Sigmoid colon (tissue), 7 donors: Measurements from ENCODE around the gene ARHGEF6. TPM values are rescaled to one million over a fixed set of nuclear protein-coding genes. Genes with fewer than 3 reads are reported as not detected.

Source experiments
- DNase-seq: peaks from one replicate; pipeline ENCODE4 v3.0.0-alpha.2; 2019
- H3K27ac ChIP-seq, 4 donors: fragments of 200-600 bp; sonication (generic); one replicate each; pipeline ENCODE4 v1.5.1; 2016 to 2019; ENCODE audit warnings: mild to moderate bottlenecking in 1 of 4
- H3K27me3 ChIP-seq, 3 donors: fragments of 200-600 bp; sonication (generic); one replicate each; pipeline ENCODE4 v1.5.1; 2019; ENCODE audit warnings: mild to moderate bottlenecking in 1 of 3
- H3K36me3 ChIP-seq, 4 donors: fragments of 200-600 bp; sonication (generic); one replicate each; pipeline ENCODE4 v1.5.1; 2016 to 2019
- H3K4me1 ChIP-seq, 4 donors: fragments of 200-600 bp; sonication (generic); one replicate each; pipeline ENCODE4 v1.5.1; 2017 to 2019
- H3K4me3 ChIP-seq, 4 donors: fragments of 200-600 bp; sonication (generic); one replicate each; pipeline ENCODE4 v1.5.1; 2017 to 2019; ENCODE audit warnings: mild to moderate bottlenecking in 2 of 4, moderate library complexity in 1 of 4
- H3K9me3 ChIP-seq, 4 donors: fragments of 200-600 bp in 3 of 4; sonication (generic) in 3 of 4; one replicate each; pipeline versions ENCODE4 v1.5.1 to v1.6.1; 2013 to 2019
- CTCF ChIP-seq, 4 experiments: fragments of 450-650 bp in 3 of 4; fragments of 200-600 bp in 1 of 4; IDR thresholded peaks; one replicate each; pipeline ENCODE4 v1.5.1; 2016 to 2019; ENCODE audit warnings: antibody characterized with exemption in 4 of 4, mild to moderate bottlenecking in 3 of 4, moderate library complexity in 2 of 4
- EP300 ChIP-seq, 4 donors: sonication (generic); formaldehyde crosslinking; IDR thresholded peaks; one replicate each; pipeline ENCODE4 v1.6.1; 2017; ENCODE audit warnings: antibody characterized with exemption in 4 of 4
- POLR2A ChIP-seq, 2 donors: fragments of 450-650 bp; IDR thresholded peaks; one replicate each; pipeline ENCODE4 v1.6.1; 2016; ENCODE audit warnings: antibody characterized with exemption in 2 of 2, mild to moderate bottlenecking in 2 of 2, moderate library complexity in 2 of 2
- POLR2AphosphoS5 ChIP-seq, 4 donors: sonication (generic); formaldehyde crosslinking; IDR thresholded peaks; one replicate each; pipeline ENCODE4 v1.6.1; 2017; ENCODE audit warnings: antibody characterized with exemption in 4 of 4
- WGBS, 2 donors: extraction: QIAGEN DNeasy Blood & Tissue Kit; methylation state at CpG; one replicate each; pipeline ENCODE4 v1.1.7; 2013; 5-methylcytosine and 5-hydroxymethylcytosine counted together
- intact Hi-C: fragments of 100-400 bp; cut with DNase I; formaldehyde crosslinking; loops from one replicate; pipeline ENCODE4 v1.15.1; 2023
- polyA plus RNA-seq, 3 donors: library from polyadenylated mRNA; stranded (reverse); fragments of 200-250 nt; gene quantifications; one replicate each; pipeline ENCODE4 v1.2.3, GENCODE V29; 2013
- total RNA-seq, 4 donors: library from RNA; depleted of rRNA; stranded (reverse); fragments of >200 nt; gene quantifications; one replicate each; pipeline ENCODE4 v1.1.0, GENCODE V29; 2016
- donor health status: healthy with polysubstance abuse.
- donor health status: Bipolar disorder and iron deficiency.
- donor health status: healthy.

The ARHGEF6 gene
- total and polyA plus RNA-seq, 7 donors: 2.1 to 26.3 (median 16.1) TPM

- H3K27ac ChIP-seq: no peak overlapping the region
- intact Hi-C loops: no loop called here
These were observed 155.5 kb downstream of the ARHGEF6 start for GRCh38 chrX:136625246-136625645.

GRCh38 chrX:136623396-136623795 lies 157.3 kb downstream of the ARHGEF6 start:
- no peaks in the 10 kb centered on the region for H3K4me1 ChIP-seq
- intact Hi-C loops: no loop called here
- H3K9me3 ChIP-seq: no peaks in the 10 kb centered on the region
- 54 to 88% methylated on average over 1 of the region's 1 CpG for WGBS, 2 donors
- TF ChIP-seq CTCF (IDR thresholded peaks at IDR 0.05) (no peak), EP300 (IDR thresholded peaks at IDR 0.05) (no peak), POLR2AphosphoS5 (IDR thresholded peaks at IDR 0.05) (no peak), POLR2A (IDR thresholded peaks at IDR 0.05) (no peak)
- no peak for DNase-seq
- H3K4me3 ChIP-seq: no peak overlapping the region
- no peaks in the 10 kb centered on the region for H3K27me3 ChIP-seq
- H3K27ac ChIP-seq: no peak overlapping the region
- no peaks in the 10 kb centered on the region for H3K36me3 ChIP-seq

More at GRCh38 chrX:136625246-136625645, 155.5 kb downstream of the ARHGEF6 start:
- Histone ChIP-seq H3K4me1 (no peaks in the 10 kb centered on the region), H3K36me3 (no peaks in the 10 kb centered on the region), H3K4me3 (no peak overlapping the region), H3K9me3 (no peaks in the 10 kb centered on the region), H3K27me3 (no peaks in the 10 kb centered on the region)
- 81 to 89% methylated on average over 2 of the region's 2 CpGs for WGBS, 2 donors
- TF ChIP-seq CTCF (IDR thresholded peaks at IDR 0.05): no peak
- TF ChIP-seq POLR2AphosphoS5 (IDR thresholded peaks at IDR 0.05): no peak
- TF ChIP-seq EP300 (IDR thresholded peaks at IDR 0.05): no peak
- no peak for TF ChIP-seq POLR2A (IDR thresholded peaks at IDR 0.05)
- DNase-seq: no peak

- no peaks in the 10 kb centered on the region for H3K27me3 ChIP-seq
- no peak for DNase-seq
- intact Hi-C loops: no loop called here
- no peak overlapping the region for H3K4me3 ChIP-seq
- H3K4me1 ChIP-seq: no peaks in the 10 kb centered on the region
- no peak overlapping the region for H3K27ac ChIP-seq
- H3K9me3 ChIP-seq: no peaks in the 10 kb centered on the region
- WGBS, 2 donors: 44 to 83% methylated on average over 4 of the region's 4 CpGs
- TF ChIP-seq EP300 (IDR thresholded peaks at IDR 0.05) (no peak), CTCF (IDR thresholded peaks at IDR 0.05) (no peak), POLR2A (IDR thresholded peaks at IDR 0.05) (no peak), POLR2AphosphoS5 (IDR thresholded peaks at IDR 0.05) (no peak)
- no peaks in the 10 kb centered on the region for H3K36me3 ChIP-seq
These were observed 158.2 kb downstream of the ARHGEF6 start for GRCh38 chrX:136622568-136622967.

- TF ChIP-seq POLR2AphosphoS5 (IDR thresholded peaks at IDR 0.05): no peak
- no peak for TF ChIP-seq CTCF (IDR thresholded peaks at IDR 0.05)
- no peak for TF ChIP-seq POLR2A (IDR thresholded peaks at IDR 0.05)
- TF ChIP-seq EP300 (IDR thresholded peaks at IDR 0.05): no peak
- H3K27ac ChIP-seq: no peak overlapping the region
- no peaks in the 10 kb centered on the region for H3K4me1 ChIP-seq
- H3K36me3 ChIP-seq: no peaks in the 10 kb centered on the region
- no peaks in the 10 kb centered on the region for H3K9me3 ChIP-seq
- no peak for DNase-seq
- intact Hi-C loops: no loop called here
- H3K27me3 ChIP-seq: no peaks in the 10 kb centered on the region
- no peak overlapping the region for H3K4me3 ChIP-seq
These were observed 160.0 kb downstream of the ARHGEF6 start for GRCh38 chrX:136620780-136621179.

GRCh38 chrX:136619899-136620505 lies 160.7 kb downstream of the ARHGEF6 start:
- intact Hi-C loops: no loop called here
- 79 to 88% methylated on average over 14 of the region's 14 CpGs for WGBS, 2 donors
- no peak for DNase-seq
- no peak overlapping the region for H3K27ac ChIP-seq
- H3K4me3 ChIP-seq: no peak overlapping the region
- TF ChIP-seq CTCF (IDR thresholded peaks at IDR 0.05) (no peak), EP300 (IDR thresholded peaks at IDR 0.05) (no peak), POLR2AphosphoS5 (IDR thresholded peaks at IDR 0.05) (no peak), POLR2A (IDR thresholded peaks at IDR 0.05) (no peak)
- H3K4me1 ChIP-seq: no peaks in the 10 kb centered on the region
- H3K27me3 ChIP-seq: no peaks in the 10 kb centered on the region
- H3K36me3 ChIP-seq: no peaks in the 10 kb centered on the region
- H3K9me3 ChIP-seq: no peaks in the 10 kb centered on the region
